Osteocyte (in vitro differentiated cells): ENCODE measurements around the gene SLC27A4. TPM values are rescaled to one million over a fixed set of nuclear protein-coding genes. Genes with fewer than 3 reads are reported as not detected.

Experiments
- DNase-seq: peaks from one replicate; pipeline ENCODE4 v3.0.0; 2021; ENCODE audit warnings: mixed read lengths; ENCODE audit not compliant: unreplicated experiment; ENCODE audit errors: extremely low spot score
- H3K27ac Mint-ChIP-seq: one replicate; pipeline ENCODE4 v1.8.0; 2021; ENCODE audit warnings: mild to moderate bottlenecking, mixed read lengths; ENCODE audit not compliant: unreplicated experiment
- H3K27me3 Mint-ChIP-seq: one replicate; pipeline ENCODE4 v1.8.0; 2021; ENCODE audit warnings: mixed read lengths; ENCODE audit not compliant: unreplicated experiment
- H3K36me3 Mint-ChIP-seq: one replicate; pipeline ENCODE4 v1.8.0; 2021; ENCODE audit warnings: mixed read lengths; ENCODE audit not compliant: unreplicated experiment
- H3K4me1 Mint-ChIP-seq: one replicate; pipeline ENCODE4 v1.8.0; 2021; ENCODE audit warnings: mixed read lengths; ENCODE audit not compliant: unreplicated experiment
- H3K4me3 Mint-ChIP-seq: one replicate; pipeline ENCODE4 v1.8.0; 2021; ENCODE audit warnings: mild to moderate bottlenecking, moderate library complexity, mixed read lengths; ENCODE audit not compliant: unreplicated experiment
- H3K9me3 Mint-ChIP-seq: one replicate; pipeline ENCODE4 v1.8.0; 2021; ENCODE audit warnings: mixed read lengths; ENCODE audit not compliant: unreplicated experiment
- total RNA-seq: library from RNA; stranded (reverse); gene quantifications from 2 replicates; pipeline ENCODE4 v1.2.1, GENCODE V29; 2021
- TF ChIP-seq, protein P1 (sequence below): fragments of 200-600 bp; sonication (generic); IDR thresholded peaks from 2 replicates; pipeline ENCODE4 v1.5.0; 2021; ENCODE audit warnings: antibody characterized with exemption, mild to moderate bottlenecking, moderate library complexity

Gene SLC27A4
- total RNA-seq, 1 donor from 2014 or later = 39.4 TPM

DNA sequence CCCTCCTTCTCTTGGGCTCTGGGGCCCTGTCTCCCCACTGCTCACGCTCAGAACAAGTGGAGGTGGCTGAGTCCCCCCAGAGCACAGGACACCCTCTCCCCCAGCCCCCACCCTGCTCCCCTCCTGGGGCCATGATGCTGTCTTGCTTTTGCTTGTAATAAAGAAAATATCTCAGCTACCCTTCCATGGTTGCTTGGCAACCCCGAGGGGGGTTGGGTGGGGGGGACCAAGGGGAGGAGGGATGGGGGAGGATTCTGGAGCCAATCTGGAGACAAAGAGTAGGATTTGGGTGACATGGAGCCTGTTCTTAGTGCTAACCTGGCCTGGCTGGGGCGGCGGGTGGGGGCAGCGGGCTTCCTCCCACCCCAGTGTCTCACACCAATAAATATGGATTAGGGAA, 64.2 kb downstream of the SLC27A4 start:
- TF ChIP-seq, protein P1, sequence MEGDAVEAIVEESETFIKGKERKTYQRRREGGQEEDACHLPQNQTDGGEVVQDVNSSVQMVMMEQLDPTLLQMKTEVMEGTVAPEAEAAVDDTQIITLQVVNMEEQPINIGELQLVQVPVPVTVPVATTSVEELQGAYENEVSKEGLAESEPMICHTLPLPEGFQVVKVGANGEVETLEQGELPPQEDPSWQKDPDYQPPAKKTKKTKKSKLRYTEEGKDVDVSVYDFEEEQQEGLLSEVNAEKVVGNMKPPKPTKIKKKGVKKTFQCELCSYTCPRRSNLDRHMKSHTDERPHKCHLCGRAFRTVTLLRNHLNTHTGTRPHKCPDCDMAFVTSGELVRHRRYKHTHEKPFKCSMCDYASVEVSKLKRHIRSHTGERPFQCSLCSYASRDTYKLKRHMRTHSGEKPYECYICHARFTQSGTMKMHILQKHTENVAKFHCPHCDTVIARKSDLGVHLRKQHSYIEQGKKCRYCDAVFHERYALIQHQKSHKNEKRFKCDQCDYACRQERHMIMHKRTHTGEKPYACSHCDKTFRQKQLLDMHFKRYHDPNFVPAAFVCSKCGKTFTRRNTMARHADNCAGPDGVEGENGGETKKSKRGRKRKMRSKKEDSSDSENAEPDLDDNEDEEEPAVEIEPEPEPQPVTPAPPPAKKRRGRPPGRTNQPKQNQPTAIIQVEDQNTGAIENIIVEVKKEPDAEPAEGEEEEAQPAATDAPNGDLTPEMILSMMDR = no peak
- no peak for DNase-seq
- Mint-ChIP-seq H3K27me3 (peaks cover 9% of the 10 kb centered on the region), H3K36me3 (no peaks in the 10 kb centered on the region), H3K4me1 (peaks cover 2% of the 10 kb centered on the region), H3K27ac (no peak overlapping the region), H3K4me3 (no peak overlapping the region), H3K9me3 (no peaks in the 10 kb centered on the region)

DNA sequence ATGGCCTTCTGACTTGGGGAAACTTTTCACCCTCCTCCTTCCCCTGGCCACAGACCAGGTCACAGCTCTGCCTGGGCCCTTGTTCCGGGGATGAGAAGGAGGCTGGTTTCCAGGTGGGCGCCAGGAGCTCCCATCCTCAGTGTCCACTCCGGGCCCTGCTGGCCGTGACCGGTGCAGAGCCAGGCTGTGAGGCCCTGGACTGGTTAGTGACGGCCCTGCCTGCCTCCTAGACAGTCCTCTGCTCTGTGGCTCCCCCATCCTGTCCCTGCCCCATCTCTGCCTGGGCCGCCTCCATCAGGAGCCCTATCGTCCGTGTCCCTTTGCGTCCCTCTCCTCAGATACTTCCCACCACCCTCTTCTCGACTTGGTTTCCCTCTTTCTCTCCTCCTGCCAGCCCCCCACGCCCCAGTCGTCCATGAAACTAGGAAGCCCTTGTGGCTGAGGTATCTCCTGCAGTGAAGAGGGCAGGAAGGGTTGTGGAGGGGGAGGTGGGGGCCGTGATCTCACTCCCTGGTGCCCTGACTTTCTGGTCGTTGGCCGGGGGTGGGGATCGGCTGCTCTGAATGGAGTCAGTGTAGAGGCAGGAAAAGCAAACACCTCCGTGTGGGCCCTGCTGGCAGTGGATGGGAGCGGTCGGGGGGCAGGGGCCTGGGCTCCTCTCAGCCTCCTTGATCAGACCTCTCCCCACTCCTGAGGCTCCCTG, 64.9 kb downstream of the SLC27A4 start:
- Mint-ChIP-seq H3K27ac (no peak overlapping the region), H3K4me1 (peaks cover 2% of the 10 kb centered on the region), H3K27me3 (peaks cover 6% of the 10 kb centered on the region), H3K36me3 (no peaks in the 10 kb centered on the region), H3K4me3 (no peak overlapping the region), H3K9me3 (no peaks in the 10 kb centered on the region)
- DNase-seq = no peak
- TF ChIP-seq, protein P1 = no peak

DNA sequence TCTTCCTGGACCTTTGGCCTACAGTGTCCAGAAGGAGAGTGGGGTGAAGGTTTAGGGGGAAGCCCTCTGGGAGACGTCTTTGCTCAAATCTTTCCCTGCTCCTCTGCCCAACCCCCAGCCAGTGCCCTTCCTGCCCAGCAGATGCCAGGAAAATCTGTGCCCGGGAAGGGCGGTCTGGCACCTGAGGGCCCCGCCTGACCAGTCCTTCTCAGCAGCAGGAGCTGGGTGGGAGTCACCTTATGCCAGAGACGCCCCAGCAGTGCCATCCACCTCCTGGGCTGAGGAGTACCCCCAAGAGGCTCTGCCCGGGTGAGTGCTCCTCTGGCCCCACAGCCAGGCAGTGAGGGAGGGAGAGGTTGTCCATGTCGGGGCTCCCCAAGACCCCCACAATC, 65.4 kb downstream of the SLC27A4 start:
- H3K27ac Mint-ChIP-seq = no peak overlapping the region
- H3K4me1 Mint-ChIP-seq = peaks cover 2% of the 10 kb centered on the region

DNA sequence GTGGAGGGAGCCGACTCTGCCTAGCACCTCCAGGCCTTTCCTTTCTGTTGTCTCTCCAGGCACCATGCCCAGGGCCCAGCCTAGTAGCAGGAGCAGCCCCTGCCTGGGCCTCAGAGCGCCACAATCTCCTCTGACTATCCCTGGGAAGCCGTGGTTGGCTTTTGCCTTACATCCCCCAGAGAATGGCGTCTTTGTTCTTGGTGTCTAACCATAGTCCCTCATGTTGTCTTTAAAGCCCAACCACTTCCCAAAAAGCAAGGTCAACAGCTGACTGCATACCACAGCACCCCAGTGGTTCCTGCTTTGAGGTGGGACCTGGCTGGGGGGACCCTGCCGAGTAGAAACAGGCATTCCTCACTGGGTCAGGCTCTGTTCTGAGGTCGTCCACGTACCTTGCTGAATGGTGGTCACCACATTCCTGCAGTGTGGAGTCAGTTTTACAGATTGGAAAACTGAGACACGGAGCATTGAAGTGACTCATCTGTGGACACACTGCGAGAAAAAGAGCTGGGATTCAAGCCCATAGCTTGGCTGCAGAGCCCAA, 66.6 kb downstream of the SLC27A4 start:
- H3K4me1 Mint-ChIP-seq = peaks cover 2% of the 10 kb centered on the region
- TF ChIP-seq, protein P1 = no peak
- no peaks in the 10 kb centered on the region for H3K9me3 Mint-ChIP-seq
- no peak overlapping the region for H3K4me3 Mint-ChIP-seq
- H3K36me3 Mint-ChIP-seq = no peaks in the 10 kb centered on the region
- no peak for DNase-seq
- H3K27ac Mint-ChIP-seq = no peak overlapping the region
- H3K27me3 Mint-ChIP-seq = peaks cover 7% of the 10 kb centered on the region

More for the DNA sequence above, 65.4 kb downstream of the SLC27A4 start:
- DNase-seq = no peak
- Mint-ChIP-seq H3K36me3 (no peaks in the 10 kb centered on the region), H3K4me3 (no peak overlapping the region), H3K27me3 (peaks cover 2% of the 10 kb centered on the region), H3K9me3 (no peaks in the 10 kb centered on the region)
- TF ChIP-seq, protein P1 = no peak

DNA sequence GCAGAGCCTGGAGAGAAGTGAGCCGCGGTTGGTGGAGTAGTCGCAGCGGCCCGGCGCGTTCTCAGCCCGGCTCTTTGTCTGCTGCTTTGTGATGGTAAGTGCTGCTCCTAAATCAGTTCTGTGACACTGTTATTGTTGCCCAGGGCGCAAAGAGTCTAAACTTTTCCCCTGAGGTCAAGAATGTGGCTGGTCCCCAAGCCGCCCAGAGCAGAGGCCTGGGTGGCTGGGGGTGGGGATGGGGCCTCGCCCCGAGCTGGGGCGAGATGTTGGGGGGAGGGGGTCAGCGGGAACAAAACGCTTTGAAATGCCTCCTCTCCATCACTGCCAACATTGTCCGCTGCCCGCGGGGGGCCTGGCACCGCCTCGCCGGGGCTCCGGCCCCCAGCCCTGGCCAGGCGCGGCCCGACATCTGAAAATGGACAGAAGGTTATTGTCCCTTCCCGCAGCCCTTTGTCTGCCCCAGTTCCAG, 68.7 kb downstream of the SLC27A4 start:
- Mint-ChIP-seq H3K4me3 (no peak overlapping the region), H3K27me3 (peaks cover 12% of the 10 kb centered on the region), H3K9me3 (no peaks in the 10 kb centered on the region), H3K4me1 (peaks cover 2% of the 10 kb centered on the region), H3K36me3 (no peaks in the 10 kb centered on the region), H3K27ac (no peak overlapping the region)
- TF ChIP-seq, protein P1 = no peak
- DNase-seq = no peak
